Skeletal muscle tissue (tissue), 4 donors: ENCODE data around the gene HDAC3. TPM values are rescaled to one million over a fixed set of nuclear protein-coding genes. Genes with fewer than 3 reads are reported as not detected.

Source experiments
- H3K27ac ChIP-seq: one replicate; pipeline ENCODE4 v1.7.0; 2013; ENCODE audit warnings: mild to moderate bottlenecking, low read depth, low read length, inconsistent platforms
- H3K27me3 ChIP-seq, 3 donors: one replicate each; pipeline ENCODE4 v1.7.0; 2013; ENCODE audit warnings: low read length in 3 of 3; ENCODE audit not compliant: control insufficient read depth in 3 of 3, insufficient read depth in 3 of 3
- H3K36me3 ChIP-seq, 3 donors: one replicate each; pipeline ENCODE4 v1.7.0; 2013; ENCODE audit warnings: low read length in 3 of 3; ENCODE audit not compliant: control insufficient read depth in 3 of 3, insufficient read depth in 3 of 3
- H3K4me1 ChIP-seq, 3 donors: one replicate each; pipeline ENCODE4 v1.7.0; 2013; ENCODE audit warnings: low read length in 3 of 3, mild to moderate bottlenecking in 3 of 3; ENCODE audit not compliant: control insufficient read depth in 3 of 3, insufficient read depth in 3 of 3
- H3K4me3 ChIP-seq, 3 donors: one replicate each; pipeline ENCODE4 v1.7.0; 2013; ENCODE audit warnings: low read length in 3 of 3
- H3K9ac ChIP-seq, 3 donors: one replicate each; pipeline ENCODE4 v1.7.0; 2013; ENCODE audit warnings: low read length in 3 of 3, mild to moderate bottlenecking in 3 of 3, moderate library complexity in 2 of 3, low read depth in 1 of 3
- H3K9me3 ChIP-seq, 3 donors: one replicate each; pipeline ENCODE4 v1.7.0; 2013; ENCODE audit warnings: low read length in 3 of 3; ENCODE audit not compliant: control insufficient read depth in 3 of 3
- total RNA-seq: library from RNA; depleted of rRNA; stranded (reverse); fragments of >200 nt; gene quantifications from one replicate; pipeline ENCODE4 v1.2.3, GENCODE V29; 2014
- donor health status: Osteomylitis.

HDAC3 gene
- total RNA-seq, result 40.7 TPM

DNA sequence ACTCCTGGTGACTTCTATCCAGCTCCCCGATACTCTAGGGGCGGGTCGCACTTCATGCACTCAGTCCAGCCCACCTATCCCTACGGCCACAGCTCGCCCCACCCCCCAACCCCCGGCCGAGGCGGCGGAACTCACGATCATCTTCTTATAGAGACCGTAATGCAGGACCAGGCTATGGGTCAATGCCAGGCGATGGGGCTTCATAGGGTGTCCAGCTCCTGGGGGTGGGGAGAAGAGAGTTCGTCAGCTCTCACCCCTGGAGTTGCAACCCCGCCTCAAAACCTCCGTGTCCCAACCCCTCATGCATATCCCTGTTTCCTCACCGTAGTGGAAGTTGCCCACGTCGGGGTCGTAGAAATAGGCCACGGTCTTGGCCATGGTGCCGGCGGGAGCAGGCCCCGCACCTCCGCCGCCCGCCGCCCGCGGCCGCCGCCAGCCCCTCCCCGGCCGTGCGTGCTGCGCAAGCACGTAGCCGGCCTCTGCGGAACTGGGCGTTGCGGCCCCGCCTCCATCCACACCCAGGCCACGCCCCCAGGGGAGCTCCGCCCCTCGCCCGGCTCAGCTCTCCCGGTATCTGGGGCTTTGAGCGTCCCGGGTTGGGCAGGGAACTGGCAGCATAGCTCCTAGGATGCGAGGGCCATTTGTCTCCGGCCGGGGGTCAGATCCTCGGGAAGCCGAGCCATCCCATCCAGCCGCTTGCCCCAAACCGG is at the start of gene HDAC3, which contains the start of gene RELL2:
TSS of gene HDAC3 (minus strand) at position 437 of the 710 bp plus-strand sequence. CDS start at position 378, 59 bp downstream.
TSS of gene RELL2 (plus strand) at position 585 of the 710 bp plus-strand sequence. CDS start 1,229 bp downstream, outside the sequence.
- peaks cover 25 to 35% (median 25%) of the 10 kb centered on the region in 3 donors for H3K4me1 ChIP-seq
- peaks cover 0 to 16% (median 12%) of the 10 kb centered on the region in 3 donors for H3K27me3 ChIP-seq
- peaks cover 4 to 12% (median 9%) of the 10 kb centered on the region in 3 donors for H3K36me3 ChIP-seq
- peak within 1 kb of the TSS; percentile 76 for H3K27ac ChIP-seq
- peak within 1 kb of the TSS; percentile 91 to 98 (median 95) for H3K4me3 ChIP-seq
- H3K9me3 ChIP-seq, result no peaks in the 10 kb centered on the region
- peak within 1 kb of the TSS; percentile 92 to 95 (median 92) for H3K9ac ChIP-seq

DNA sequence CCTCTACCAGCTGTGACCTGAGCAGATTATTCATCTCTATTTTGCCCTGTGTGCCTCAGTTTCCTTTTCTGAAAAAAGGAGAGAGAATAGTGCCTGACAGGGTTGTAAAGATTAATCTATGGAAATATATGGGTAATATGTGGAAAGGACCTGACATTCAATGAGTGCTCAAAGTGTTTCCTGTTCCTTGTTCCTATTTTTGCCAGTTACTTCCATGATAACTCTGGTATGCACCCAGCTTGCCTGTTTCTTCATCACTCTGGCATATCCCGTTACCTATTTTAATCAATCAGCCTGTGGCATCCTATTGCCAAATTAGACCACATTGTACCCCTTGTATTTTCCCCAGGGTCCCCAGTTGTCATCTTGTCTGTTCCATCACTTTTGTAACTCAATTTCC is 48.9 kb upstream of the HDAC3 start:
- Histone ChIP-seq H3K4me1 (peaks cover 7 to 13% (median 8%) of the 10 kb centered on the region in 3 donors), H3K9ac (no peak overlapping the region), H3K27ac (no peak overlapping the region), H3K9me3 (no peaks in the 10 kb centered on the region), H3K27me3 (peaks cover 0 to 19% (median 13%) of the 10 kb centered on the region in 3 donors), H3K4me3 (no peak overlapping the region), H3K36me3 (no peaks in the 10 kb centered on the region)

- Histone ChIP-seq H3K4me1 (peaks cover 7 to 15% (median 8%) of the 10 kb centered on the region in 3 donors), H3K9ac (no peak overlapping the region), H3K27me3 (peaks cover 0 to 12% (median 10%) of the 10 kb centered on the region in 3 donors), H3K36me3 (no peaks in the 10 kb centered on the region), H3K9me3 (no peaks in the 10 kb centered on the region), H3K4me3 (no peak overlapping the region), H3K27ac (no peak overlapping the region)
Measured at GRCh38 chr5:141683596-141684141, 47.0 kb upstream of the HDAC3 start.

GRCh38 chr5:141681695-141682641 is 45.3 kb upstream of the HDAC3 start, which contains the start of gene ARAP3:
ARAP3 (minus strand) TSS chr5:141682230; CDS start chr5:141680486, 1,744 bp downstream.
- H3K9ac ChIP-seq, result peak within 1 kb of the TSS; percentile 54 to 60 (median 54)
- H3K4me1 ChIP-seq, result peaks cover 7 to 15% (median 8%) of the 10 kb centered on the region in 3 donors
- peaks cover 0 to 12% (median 10%) of the 10 kb centered on the region in 3 donors for H3K27me3 ChIP-seq
- peaks cover 0 to 2% (median 0%) of the 10 kb centered on the region in 3 donors for H3K36me3 ChIP-seq
- H3K27ac ChIP-seq, result peak within 1 kb of the TSS; percentile 52
- H3K4me3 ChIP-seq, result peak within 1 kb of the TSS; percentile 57 to 71 (median 60)
- no peaks in the 10 kb centered on the region for H3K9me3 ChIP-seq

DNA sequence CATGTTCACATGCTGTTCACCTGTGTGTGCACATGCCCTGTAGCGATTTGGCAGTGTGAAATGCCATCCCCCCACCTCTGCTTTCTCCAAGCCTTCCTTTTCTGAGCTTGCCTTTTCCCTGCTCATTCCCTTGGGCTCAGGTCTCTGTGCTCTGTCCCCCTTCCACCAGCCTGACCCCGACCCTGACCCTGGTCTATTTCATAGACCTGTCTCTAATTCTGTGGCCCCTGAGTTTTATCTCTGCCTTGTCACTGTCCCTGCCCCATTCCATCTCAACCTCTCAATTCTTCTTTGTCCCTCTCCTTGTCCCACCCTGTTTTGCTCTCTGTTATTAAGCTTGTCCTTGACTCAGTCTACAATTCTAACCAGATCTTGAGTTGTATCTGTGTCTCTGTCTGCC is 44.6 kb upstream of the HDAC3 start:
- Histone ChIP-seq H3K9me3 (no peaks in the 10 kb centered on the region), H3K4me1 (peaks cover 7 to 15% (median 8%) of the 10 kb centered on the region in 3 donors), H3K27me3 (peaks cover 0 to 12% (median 10%) of the 10 kb centered on the region in 3 donors), H3K27ac (peak overlapping the region; percentile 52), H3K36me3 (peaks cover 0 to 3% (median 2%) of the 10 kb centered on the region in 3 donors), H3K9ac (peak overlapping the region; percentile 1 to 60 (median 54)), H3K4me3 (peak overlapping the region; percentile 7 to 45 (median 32))

DNA sequence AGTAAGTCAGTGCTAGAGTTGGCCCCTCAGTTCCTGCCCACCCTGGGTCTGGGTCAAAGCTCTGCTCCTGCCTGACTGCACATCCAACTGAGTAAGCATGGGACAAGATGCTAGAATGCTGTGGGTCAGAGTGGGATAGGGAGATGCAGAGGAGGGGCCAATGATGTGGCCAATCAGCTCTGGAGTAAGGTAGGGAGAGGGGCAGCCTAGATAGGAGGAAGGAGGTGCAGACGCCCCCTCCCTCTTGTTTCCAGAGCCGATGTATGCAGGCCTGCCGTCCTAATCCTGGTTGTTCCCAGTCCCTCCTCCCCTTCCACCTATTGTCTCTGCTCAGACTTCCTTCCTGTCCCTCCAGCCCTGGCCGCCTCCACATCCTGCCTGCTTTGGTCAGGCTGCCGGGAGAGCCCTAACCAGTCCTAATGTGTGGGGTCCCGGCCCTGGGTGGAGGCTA is 44.1 kb upstream of the HDAC3 start:
- Histone ChIP-seq H3K27me3 (peaks cover 0 to 12% (median 10%) of the 10 kb centered on the region in 3 donors), H3K27ac (no peak overlapping the region), H3K4me1 (peaks cover 7 to 15% (median 8%) of the 10 kb centered on the region in 3 donors), H3K9me3 (no peaks in the 10 kb centered on the region), H3K4me3 (peak overlapping the region; percentile 32 to 45 (median 41)), H3K9ac (no peak overlapping the region), H3K36me3 (peaks cover 0 to 3% (median 2%) of the 10 kb centered on the region in 3 donors)

GRCh38 chr5:141680178-141680577 is 43.5 kb upstream of the HDAC3 start:
- no peak overlapping the region for H3K27ac ChIP-seq
- peaks cover 0 to 12% (median 10%) of the 10 kb centered on the region in 3 donors for H3K27me3 ChIP-seq
- H3K9ac ChIP-seq, result no peak overlapping the region
- H3K9me3 ChIP-seq, result no peaks in the 10 kb centered on the region
- H3K4me1 ChIP-seq, result peaks cover 7 to 15% (median 8%) of the 10 kb centered on the region in 3 donors
- peak overlapping the region in 1 of 3 donors; percentile 41 for H3K4me3 ChIP-seq
- peaks cover 0 to 3% (median 2%) of the 10 kb centered on the region in 3 donors for H3K36me3 ChIP-seq

GRCh38 chr5:141677415-141677814 is 40.8 kb upstream of the HDAC3 start:
- H3K4me3 ChIP-seq, result no peak overlapping the region
- peaks cover 4 to 12% (median 4%) of the 10 kb centered on the region in 3 donors for H3K4me1 ChIP-seq
- peaks cover 0 to 3% (median 2%) of the 10 kb centered on the region in 3 donors for H3K36me3 ChIP-seq
- H3K27me3 ChIP-seq, result peaks cover 0 to 11% (median 8%) of the 10 kb centered on the region in 3 donors
- no peak overlapping the region for H3K9ac ChIP-seq
- no peaks in the 10 kb centered on the region for H3K9me3 ChIP-seq
- H3K27ac ChIP-seq, result no peak overlapping the region

GRCh38 chr5:141675672-141676071 is 39.0 kb upstream of the HDAC3 start:
- Histone ChIP-seq H3K27me3 (peaks cover 0 to 8% (median 0%) of the 10 kb centered on the region in 3 donors), H3K4me3 (no peak overlapping the region), H3K9me3 (no peaks in the 10 kb centered on the region), H3K36me3 (peaks cover 0 to 3% (median 2%) of the 10 kb centered on the region in 3 donors), H3K27ac (no peak overlapping the region), H3K9ac (no peak overlapping the region), H3K4me1 (peaks cover 0 to 3% (median 2%) of the 10 kb centered on the region in 3 donors)
